PC-3 (cell line): Measurements from ENCODE around the gene STIM1. TPM values are rescaled to one million over a fixed set of nuclear protein-coding genes. Genes with fewer than 3 reads are reported as not detected.
A peak's percentile ranks its signal among the peaks of the same experiment; 100 is the strongest.

Experiments
- ATAC-seq: fragments of 200-7000 bp; cut with Tn5 transposase; 2 replicates; pipeline ENCODE4 v1.9.1; 2020; ENCODE audit warnings: mild to moderate bottlenecking, moderate library complexity
- BruUV-seq: library from RNA; stranded (reverse); fragments of 400-500 nt; replicated peaks from 2 replicates; lab custom pipeline; 2021; lab: Mats Ljungman, UMichigan
- CTCF ChIA-PET: fragments of 300-600 bp; sonication (Branson Sonifier 250); formaldehyde crosslinking; loops from one replicate; lab custom pipeline; 2022; ENCODE audit warnings: antibody characterized with exemption; lab: Charles Lee
- POLR2A ChIA-PET: fragments of 300-600 bp; sonication (Branson Sonifier 250); formaldehyde crosslinking; loops from one replicate; lab custom pipeline; 2022; ENCODE audit warnings: antibody characterized with exemption; ENCODE audit not compliant: unreplicated experiment; lab: Charles Lee
- DNase-seq: peaks from one replicate; pipeline ENCODE4 v3.0.0-alpha.2; 2015
- H2AFZ ChIP-seq: fragments of 300-600 bp; sonication (generic); 2 replicates; pipeline ENCODE4 v1.6.0; 2016; ENCODE audit warnings: antibody characterized with exemption, low read length
- H3F3A ChIP-seq: fragments of 300-600 bp; sonication (generic); one replicate; pipeline ENCODE4 v1.6.0; 2017; ENCODE audit warnings: antibody characterized with exemption, low read length, control low read depth, mild to moderate bottlenecking; ENCODE audit not compliant: unreplicated experiment
- H3K27ac ChIP-seq: fragments of 300-600 bp; sonication (generic); 2 replicates; pipeline ENCODE4 v1.5.1; 2016; ENCODE audit warnings: mild to moderate bottlenecking, low read length
- H3K27me3 ChIP-seq: fragments of 300-600 bp; sonication (generic); 2 replicates; pipeline ENCODE4 v1.6.1; 2016; ENCODE audit warnings: low read length, mixed read lengths
- H3K36me3 ChIP-seq: fragments of 300-600 bp; sonication (generic); 2 replicates; pipeline ENCODE4 v1.6.1; 2016; ENCODE audit warnings: low read depth, mixed run types, low read length, mixed read lengths
- H3K4me1 ChIP-seq: fragments of 300-600 bp; sonication (generic); 2 replicates; pipeline ENCODE4 v1.5.1; 2016; ENCODE audit warnings: low read length; ENCODE audit not compliant: insufficient read depth
- H3K4me2 ChIP-seq: fragments of 300-600 bp; sonication (generic); 2 replicates; pipeline ENCODE4 v1.6.0; 2016; ENCODE audit warnings: low read length
- H3K4me3 ChIP-seq: fragments of 300-600 bp; sonication (generic); 2 replicates; pipeline ENCODE4 v1.5.1; 2016; ENCODE audit warnings: mild to moderate bottlenecking, low read length, mixed read lengths
- H3K79me2 ChIP-seq: fragments of 300-600 bp; sonication (generic); 2 replicates; pipeline ENCODE4 v1.6.1; 2017; ENCODE audit warnings: low read length, mixed read lengths
- H3K9ac ChIP-seq: fragments of 300-600 bp; sonication (generic); 2 replicates; pipeline ENCODE4 v1.6.0; 2016; ENCODE audit warnings: mild to moderate bottlenecking, low read length
- H3K9me2 ChIP-seq: fragments of 300-600 bp; sonication (generic); replicated peaks from 2 replicates; pipeline ENCODE4 v1.6.1; 2016; ENCODE audit warnings: mixed run types, low read length, mixed read lengths
- H3K9me3 ChIP-seq: fragments of 300-600 bp; sonication (generic); 2 replicates; pipeline ENCODE4 v1.6.1; 2016; ENCODE audit warnings: low read length, mixed read lengths
- H4K20me1 ChIP-seq: fragments of 300-600 bp; sonication (generic); 2 replicates; pipeline ENCODE4 v1.6.1; 2016; ENCODE audit warnings: low read length, mixed read lengths
- CTCF ChIP-seq: fragments of 300-600 bp; sonication (generic); conservative IDR thresholded peaks from 2 replicates; pipeline ENCODE4 v1.5.1; 2017; ENCODE audit warnings: antibody characterized with exemption, low read depth, mild to moderate bottlenecking, low read length
- EZH2 ChIP-seq: fragments of 300-600 bp; sonication (generic); IDR thresholded peaks from one replicate; pipeline ENCODE4 v1.6.1; 2017; ENCODE audit warnings: antibody characterized with exemption, mild to moderate bottlenecking, low read length; ENCODE audit not compliant: unreplicated experiment
- EZH2phosphoT487 ChIP-seq: fragments of 300-600 bp; sonication (generic); IDR thresholded peaks from 2 replicates; pipeline ENCODE4 v1.6.1; 2018; ENCODE audit warnings: mild to moderate bottlenecking, antibody characterized with exemption, low read length, borderline replicate concordance
- intact Hi-C: fragments of 100-400 bp; cut with micrococcal nuclease; formaldehyde crosslinking; loops from 2 replicates; pipeline ENCODE4 v1.9.0; 2023
- total RNA-seq: library from RNA; depleted of rRNA; stranded (reverse); fragments of >200 nt; gene quantifications from 2 replicates; pipeline ENCODE4 v1.2.3, GENCODE V29; 2014

STIM1 gene
- total RNA-seq, 1 experiment from 2014 or later = 22.8 TPM

- Histone ChIP-seq H3K27ac (no peak overlapping the region), H3K79me2 (no peaks in the 10 kb centered on the region; the same call in 1 of the 2 replicates), H3F3A (no peaks in the 10 kb centered on the region), H4K20me1 (no peaks in the 10 kb centered on the region), H3K9me2 (no peaks in the 10 kb centered on the region), H2AFZ (no peak overlapping the region), H3K4me2 (no peak overlapping the region), H3K4me3 (no peak overlapping the region), H3K36me3 (no peaks in the 10 kb centered on the region), H3K9me3 (no peaks in the 10 kb centered on the region), H3K27me3 (no peaks in the 10 kb centered on the region), H3K4me1 (peaks cover 10% of the 10 kb centered on the region; the same call in 1 of the 2 replicates), H3K9ac (no peak overlapping the region)
- ATAC-seq (no peak), DNase-seq (no peak)
- intact Hi-C loops = no loop called here
- TF ChIP-seq CTCF (no peak), EZH2phosphoT487 (no peak), EZH2 (no peak)
- ChIA-PET POLR2A (no interaction called here), CTCF (no interaction called here)
- BruUV-seq = no TSS peak
These were observed 36.3 kb downstream of the STIM1 start for GRCh38 chr11:3891751-3892150.

DNA sequence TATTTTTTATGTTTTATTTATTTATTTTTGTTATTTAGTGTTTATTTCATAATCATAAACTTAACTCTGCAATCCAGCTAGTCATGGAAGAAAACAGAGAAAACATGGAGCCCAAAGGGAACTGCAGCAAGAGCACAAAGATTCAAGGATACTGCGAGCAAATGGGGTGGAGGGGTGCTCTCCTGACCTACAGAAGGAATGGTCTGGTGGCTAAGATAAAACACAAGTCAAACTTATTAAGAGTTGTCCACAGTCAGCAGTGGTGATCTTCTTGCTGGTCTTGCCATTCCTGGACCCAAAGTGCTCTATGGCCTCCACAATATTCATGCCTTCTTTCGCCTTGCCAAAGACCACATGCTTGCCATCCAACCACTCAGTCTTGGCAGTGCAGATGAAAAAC lies 36.7 kb downstream of the STIM1 start:
- H3K4me1 ChIP-seq = peaks cover 10% of the 10 kb centered on the region; the same call in 1 of the 2 replicates
- ChIA-PET CTCF (no interaction called here), POLR2A (no interaction called here)
- H3K27me3 ChIP-seq = no peaks in the 10 kb centered on the region
- BruUV-seq = no TSS peak
- no peak overlapping the region for H3K4me2 ChIP-seq
- H3K4me3 ChIP-seq = no peak overlapping the region
- intact Hi-C loops = no loop called here
- H3K27ac ChIP-seq = no peak overlapping the region
- H3K36me3 ChIP-seq = no peaks in the 10 kb centered on the region
- no peak overlapping the region for H2AFZ ChIP-seq
- no peaks in the 10 kb centered on the region for H4K20me1 ChIP-seq
- DNase-seq (no peak), ATAC-seq (no peak)
- TF ChIP-seq CTCF (no peak), EZH2phosphoT487 (no peak), EZH2 (no peak)
- H3K9ac ChIP-seq = no peak overlapping the region
- H3K9me3 ChIP-seq = no peaks in the 10 kb centered on the region
- no peaks in the 10 kb centered on the region for H3K9me2 ChIP-seq
- no peaks in the 10 kb centered on the region for H3F3A ChIP-seq
- H3K79me2 ChIP-seq = no peaks in the 10 kb centered on the region; the same call in 1 of the 2 replicates

DNA sequence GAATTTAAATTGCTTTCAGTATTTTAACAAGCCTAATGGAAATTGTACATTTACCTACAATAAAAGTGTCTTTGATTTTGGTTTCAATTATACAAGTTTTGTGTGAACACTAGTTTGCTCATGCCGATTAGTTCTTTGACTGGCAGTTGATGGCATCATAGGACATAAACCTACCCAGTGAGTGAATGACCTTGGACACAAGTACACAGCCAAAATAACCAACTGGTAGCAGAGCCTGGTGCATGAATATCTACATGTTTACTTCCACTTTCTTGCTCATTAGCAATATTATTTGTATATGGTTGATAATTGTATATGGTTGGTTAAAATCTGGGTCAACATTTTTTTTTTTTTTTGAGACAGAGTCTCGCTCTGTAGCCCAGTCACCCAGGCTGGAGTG lies 37.8 kb downstream of the STIM1 start:
- no peaks in the 10 kb centered on the region for H3F3A ChIP-seq
- H3K4me2 ChIP-seq = no peak overlapping the region
- intact Hi-C loops = no loop called here
- DNase-seq (peak; percentile 5), ATAC-seq (peak; percentile 79)
- no peaks in the 10 kb centered on the region for H3K27me3 ChIP-seq
- H4K20me1 ChIP-seq = no peaks in the 10 kb centered on the region
- no peaks in the 10 kb centered on the region for H3K9me2 ChIP-seq
- ChIA-PET POLR2A (no interaction called here), CTCF (no interaction called here)
- H3K4me3 ChIP-seq = no peak overlapping the region
- no peaks in the 10 kb centered on the region; the same call in 1 of the 2 replicates for H3K79me2 ChIP-seq
- no peaks in the 10 kb centered on the region for H3K9me3 ChIP-seq
- no peaks in the 10 kb centered on the region for H3K36me3 ChIP-seq
- TF ChIP-seq EZH2phosphoT487 = no peak
- TF ChIP-seq EZH2 = no peak
- no peak for TF ChIP-seq CTCF
- BruUV-seq = no TSS peak
- H3K4me1 ChIP-seq = peaks cover 10% of the 10 kb centered on the region; the same call in 1 of the 2 replicates
- no peak overlapping the region for H2AFZ ChIP-seq
- H3K27ac ChIP-seq = no peak overlapping the region
- H3K9ac ChIP-seq = no peak overlapping the region
